GM19397 (cell line): ENCODE results near the gene AQP1.

Source experiments
- ATAC-seq: cut with Tn5 transposase; IDR thresholded peaks from one replicate; pipeline ENCODE4 v1.9.1; 2021; ENCODE audit warnings: mild to moderate bottlenecking, moderate library complexity; ENCODE audit not compliant: unreplicated experiment

Gene AQP1

GRCh38 chr7:30905078-30906012 is 6.3 kb upstream of the AQP1 start:
- ATAC-seq: no peak

GRCh38 chr7:30906014-30906413 is 5.6 kb upstream of the AQP1 start:
- no peak for ATAC-seq

- no peak for ATAC-seq
Measured at GRCh38 chr7:30906515-30907240, 5.0 kb upstream of the AQP1 start.

DNA sequence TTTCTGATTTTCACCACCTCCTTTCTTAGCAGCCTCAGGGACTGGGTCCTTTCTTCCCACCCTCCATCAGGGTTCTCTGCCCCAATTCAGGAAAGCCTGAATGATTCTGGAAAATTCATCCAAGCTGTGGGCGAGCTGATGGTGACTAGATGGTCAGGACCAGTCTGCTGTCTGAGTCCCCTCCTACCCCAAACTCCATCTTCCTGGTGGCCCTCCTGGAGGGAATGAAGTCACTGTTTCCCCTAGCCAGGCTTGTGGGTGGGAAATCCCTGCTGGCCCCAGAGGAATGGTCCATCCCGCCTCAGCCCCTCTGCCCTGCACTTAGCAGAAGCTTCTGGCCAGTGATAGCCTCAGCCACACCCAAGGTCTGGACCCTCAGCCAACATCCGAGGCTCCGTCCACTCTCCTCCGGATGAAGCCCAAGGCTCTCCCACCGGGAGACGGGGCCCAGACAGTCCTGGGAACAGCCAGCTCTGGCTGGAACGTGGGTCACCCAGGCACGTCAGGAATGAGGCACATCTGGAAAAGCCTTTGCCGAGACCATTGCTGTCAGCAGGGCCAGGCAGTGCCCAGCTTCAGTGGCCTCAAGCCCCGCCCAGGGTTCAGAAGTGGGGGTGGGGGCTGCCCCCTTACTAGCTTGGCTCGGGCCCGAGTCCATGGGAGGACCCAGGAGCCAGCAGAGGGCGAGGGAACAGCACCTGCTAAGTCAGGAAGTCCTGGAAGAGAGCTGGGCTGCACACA is 4.0 kb upstream of the AQP1 start:
- ATAC-seq: no peak

- ATAC-seq: no peak
Measured at GRCh38 chr7:30908681-30909080, 3.0 kb upstream of the AQP1 start.

GRCh38 chr7:30909431-30909830 is 2.2 kb upstream of the AQP1 start:
- no peak for ATAC-seq

DNA sequence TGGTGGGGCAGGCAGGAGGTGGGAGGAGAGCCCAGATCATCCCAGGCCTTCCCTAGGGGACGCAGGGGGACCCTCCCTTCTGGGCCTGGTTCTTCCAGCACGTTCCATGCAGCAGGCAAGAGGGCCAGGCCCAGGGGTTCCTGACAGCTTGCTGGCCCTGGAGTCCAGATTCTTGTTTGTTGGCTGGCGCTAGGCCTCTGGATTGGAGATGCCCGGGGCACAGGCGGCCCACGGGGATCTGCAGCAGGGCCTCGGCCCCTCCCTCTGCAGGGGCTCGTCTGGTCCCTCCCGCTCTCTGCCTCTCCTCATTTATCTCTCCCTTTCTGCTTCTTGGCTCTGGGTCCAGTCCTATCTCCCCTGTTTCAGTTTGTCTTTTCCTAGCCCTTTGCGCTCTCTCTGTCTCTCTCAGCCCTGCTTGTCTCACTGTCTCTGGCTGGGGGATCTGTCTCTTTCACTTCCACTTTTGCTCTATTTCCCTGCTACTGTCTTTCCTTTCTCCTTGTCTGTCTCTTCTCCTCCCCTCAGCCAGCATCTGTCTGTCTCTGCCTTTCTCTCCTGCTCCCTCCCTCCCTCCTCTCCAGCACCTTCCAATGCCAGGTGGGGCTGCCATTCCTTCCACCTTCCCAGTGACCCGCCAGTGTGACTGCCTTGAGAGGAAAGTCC is 1.1 kb upstream of the AQP1 start:
- ATAC-seq: no peak

DNA sequence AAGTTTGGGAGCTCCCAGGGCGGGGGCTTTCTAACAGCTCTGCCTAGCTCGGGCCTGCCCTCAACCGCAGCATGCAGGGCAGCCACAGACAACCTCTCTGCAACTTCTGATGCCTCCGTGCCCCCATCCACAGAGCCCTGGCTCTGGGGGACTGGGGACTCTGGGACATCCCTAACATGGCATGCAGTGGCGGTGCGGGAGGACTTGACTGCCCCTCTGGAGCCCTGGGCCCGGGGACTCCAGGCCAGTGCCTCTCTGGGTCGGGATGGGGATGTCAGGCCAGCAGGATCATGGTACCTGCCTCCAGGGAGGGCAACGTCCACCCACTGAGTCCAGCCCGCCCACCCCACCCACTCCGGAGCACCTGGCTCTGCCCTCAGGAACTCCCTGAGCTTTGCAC is 520 bp upstream of the AQP1 start:
- ATAC-seq: no peak

- no peak for ATAC-seq
Measured at GRCh38 chr7:30912021-30912730, 523 bp downstream of the AQP1 start.

GRCh38 chr7:30912731-30912985 is 1.0 kb downstream of the AQP1 start:
- no peak for ATAC-seq

- ATAC-seq: no peak
Measured at GRCh38 chr7:30912986-30913811, 1.5 kb downstream of the AQP1 start.

- ATAC-seq: no peak
Measured at GRCh38 chr7:30913821-30914515, 2.3 kb downstream of the AQP1 start.

- no peak for ATAC-seq
Measured at GRCh38 chr7:30914596-30914995, 2.9 kb downstream of the AQP1 start.

DNA sequence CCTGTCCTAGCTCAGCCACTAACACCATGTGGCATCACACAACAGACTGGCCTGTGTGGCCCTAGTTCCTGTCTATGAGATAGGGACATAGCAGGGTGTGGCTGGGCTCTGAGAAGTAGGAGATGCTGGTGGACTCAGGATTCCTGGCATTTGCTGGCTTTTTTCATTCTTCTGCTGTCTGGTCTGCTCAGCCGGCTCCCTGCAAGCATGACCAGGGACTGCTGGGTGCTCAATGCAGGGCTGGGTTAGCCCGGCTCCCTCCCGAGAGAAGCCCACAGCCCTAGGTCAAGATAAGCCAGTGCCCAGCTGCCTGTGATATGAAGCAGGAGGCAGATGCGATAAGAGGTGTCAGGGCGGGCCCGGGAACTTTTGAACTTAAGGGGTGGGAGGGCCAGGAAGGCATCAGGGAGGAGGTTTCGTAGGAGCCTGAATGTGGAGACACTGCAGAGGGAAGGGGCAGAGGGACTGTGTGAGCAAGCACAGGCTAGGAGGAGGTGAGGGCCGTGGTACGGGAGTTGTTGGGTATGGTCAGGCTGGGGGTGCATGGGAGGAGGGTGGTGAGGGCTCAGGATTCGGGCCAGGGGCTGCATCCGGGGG is 3.5 kb downstream of the AQP1 start:
- no peak for ATAC-seq

DNA sequence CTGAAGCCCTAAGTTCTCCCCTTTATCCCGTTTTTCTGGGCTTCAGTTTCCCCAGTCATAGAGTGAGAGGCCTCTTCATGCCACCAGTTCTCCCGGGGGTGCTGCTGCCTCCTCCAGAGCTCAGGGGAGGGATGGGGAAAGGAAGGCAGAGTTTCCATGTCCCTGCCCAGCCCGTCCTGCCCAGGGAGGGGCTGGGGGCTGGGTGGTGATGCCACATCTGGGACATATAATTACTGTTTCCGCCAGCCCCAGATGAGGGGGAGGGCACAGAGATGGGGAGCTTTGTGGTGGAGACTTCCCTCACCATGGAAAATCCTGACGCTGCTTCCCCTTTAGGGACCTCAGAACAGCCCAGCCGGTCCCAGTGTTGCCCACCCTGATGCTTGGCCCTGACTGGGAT is 4.1 kb downstream of the AQP1 start:
- ATAC-seq: no peak

DNA sequence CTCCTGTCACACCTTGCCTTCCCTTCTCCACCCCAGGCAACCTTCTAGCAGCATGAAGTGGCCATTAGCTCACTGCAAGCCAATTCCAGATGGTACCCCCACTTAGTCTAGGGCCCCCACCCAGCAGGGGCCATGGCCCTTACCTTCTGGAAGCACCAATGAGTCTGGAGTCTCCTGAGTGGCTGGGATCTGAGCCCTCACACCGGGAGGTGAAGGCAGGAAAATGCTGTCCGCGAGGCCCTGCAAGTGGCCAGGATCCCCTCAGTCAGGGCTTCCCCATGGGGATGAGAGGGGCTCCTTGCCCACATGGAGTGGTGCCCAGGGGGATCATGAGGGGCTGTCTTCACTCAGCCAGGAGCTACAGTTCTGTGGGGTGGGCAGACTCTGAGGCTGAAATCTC is 4.6 kb downstream of the AQP1 start:
- ATAC-seq: no peak

- ATAC-seq: no peak
Measured at GRCh38 chr7:30916767-30917166, 5.1 kb downstream of the AQP1 start.

- no peak for ATAC-seq
Measured at GRCh38 chr7:30917216-30917893, 5.7 kb downstream of the AQP1 start.
